BE2C (cell line): ENCODE data around the gene CST7.

Experiments
- DNase-seq: peaks from one replicate; pipeline ENCODE4 v3.0.0-alpha.2; 2020
- H3K27me3 ChIP-seq: fragments of 250-450 bp; sonication (Bioruptor Pico); 2 replicates; pipeline ENCODE4 v1.5.1; 2020; ENCODE audit warnings: mild to moderate bottlenecking
- H3K36me3 ChIP-seq: fragments of 250-450 bp; sonication (Bioruptor Pico); 2 replicates; pipeline ENCODE4 v1.5.1; 2020; ENCODE audit warnings: mild to moderate bottlenecking
- H3K4me1 ChIP-seq: fragments of 250-450 bp; sonication (Bioruptor Pico); 2 replicates; pipeline ENCODE4 v1.5.1; 2020
- H3K4me3 ChIP-seq: 2 replicates; pipeline ENCODE4 v1.5.1; 2011; ENCODE audit warnings: low read depth, low read length
- H3K9me3 ChIP-seq: fragments of 250-450 bp; sonication (Bioruptor Pico); 2 replicates; pipeline ENCODE4 v1.5.1; 2020
- CTCF ChIP-seq: IDR thresholded peaks from 2 replicates; pipeline ENCODE4 v1.5.1; 2012; ENCODE audit warnings: mild to moderate bottlenecking, low read depth, low read length

The CST7 gene

GRCh38 chr20:25007491-25008305 is 58.6 kb downstream of the CST7 start:
- TF ChIP-seq CTCF, result no peak
- Histone ChIP-seq H3K9me3 (no peaks in the 10 kb centered on the region), H3K4me3 (no peak overlapping the region), H3K36me3 (no peaks in the 10 kb centered on the region), H3K4me1 (no peaks in the 10 kb centered on the region), H3K27me3 (no peaks in the 10 kb centered on the region)
- DNase-seq, result no peak

- no peak overlapping the region for H3K4me3 ChIP-seq
- H3K9me3 ChIP-seq, result no peaks in the 10 kb centered on the region
- no peaks in the 10 kb centered on the region for H3K4me1 ChIP-seq
- DNase-seq, result no peak
- no peaks in the 10 kb centered on the region for H3K36me3 ChIP-seq
- TF ChIP-seq CTCF, result no peak
- no peaks in the 10 kb centered on the region for H3K27me3 ChIP-seq
Observed at GRCh38 chr20:25008388-25009217, 59.5 kb downstream of the CST7 start.
